ENCODE data around the gene CDC20B.

- TF ChIP-seq GATA2 (IDR thresholded peaks at IDR 0.05; ENCODE audit: low read depth, low read length) (no peak), GATA3 (IDR thresholded peaks at IDR 0.05; ENCODE audit: low read depth, low read length) (no peak)
Observed at GRCh38 chr5:55172051-55172899, 702 bp downstream of the CDC20B start.
